HG03060 (cell line): ENCODE data around the gene ABCA4.
"Not testable (repeated sequence)": the region's sequence is repeated elsewhere in the genome, so short reads cannot be mapped to it uniquely, and the experiment has no call there.

Experiments
- ATAC-seq: cut with Tn5 transposase; IDR thresholded peaks from one replicate; pipeline ENCODE4 v1.9.1; 2021; ENCODE audit warnings: low read depth, moderate number of reproducible peaks; ENCODE audit not compliant: unreplicated experiment

The ABCA4 gene

GRCh38 chr1:94120991-94121390 is at the start of gene ABCA4:
ABCA4 (minus strand) TSS chr1:94121148; CDS start chr1:94121045, 103 bp downstream.
- no peak for ATAC-seq

- no peak for ATAC-seq
Measured at GRCh38 chr1:94169126-94169525, 48.2 kb upstream of the ABCA4 start.

- no peak for ATAC-seq
Measured at GRCh38 chr1:94165843-94166242, 44.9 kb upstream of the ABCA4 start.

- not testable (repeated sequence) for ATAC-seq
Measured at GRCh38 chr1:94164885-94165284, 43.9 kb upstream of the ABCA4 start.

- ATAC-seq, result not testable (repeated sequence)
Measured at GRCh38 chr1:94164121-94164520, 43.2 kb upstream of the ABCA4 start.

- ATAC-seq, result not testable (repeated sequence)
Measured at GRCh38 chr1:94163249-94163648, 42.3 kb upstream of the ABCA4 start.

GRCh38 chr1:94160811-94161210 is 39.9 kb upstream of the ABCA4 start:
- ATAC-seq, result no peak

GRCh38 chr1:94156096-94156625 is 35.2 kb upstream of the ABCA4 start:
- no peak for ATAC-seq

- no peak for ATAC-seq
Measured at GRCh38 chr1:94154989-94155388, 34.0 kb upstream of the ABCA4 start.

- no peak for ATAC-seq
Measured at GRCh38 chr1:94153133-94153532, 32.2 kb upstream of the ABCA4 start.

GRCh38 chr1:94149166-94149565 is 28.2 kb upstream of the ABCA4 start:
- ATAC-seq, result not testable (repeated sequence)

- no peak for ATAC-seq
Measured at GRCh38 chr1:94146273-94146672, 25.3 kb upstream of the ABCA4 start.

GRCh38 chr1:94144836-94145235 is 23.9 kb upstream of the ABCA4 start:
- ATAC-seq, result no peak

- ATAC-seq, result no peak
Measured at GRCh38 chr1:94143809-94144176, 22.8 kb upstream of the ABCA4 start.

GRCh38 chr1:94143173-94143808 is 22.3 kb upstream of the ABCA4 start:
- no peak for ATAC-seq

GRCh38 chr1:94142583-94142982 is 21.6 kb upstream of the ABCA4 start:
- ATAC-seq, result no peak

GRCh38 chr1:94142022-94142421 is 21.1 kb upstream of the ABCA4 start:
- no peak for ATAC-seq

- ATAC-seq, result no peak
Measured at GRCh38 chr1:94132111-94132510, 11.2 kb upstream of the ABCA4 start.

GRCh38 chr1:94130851-94131595 is 10.1 kb upstream of the ABCA4 start:
- no peak for ATAC-seq

GRCh38 chr1:94126651-94127050 is 5.7 kb upstream of the ABCA4 start:
- no peak for ATAC-seq

GRCh38 chr1:94125551-94126514 is 4.9 kb upstream of the ABCA4 start:
- no peak for ATAC-seq
